HG03039 (cell line): Measurements from ENCODE around the gene TTLL12.

Experiments
- ATAC-seq: cut with Tn5 transposase; IDR thresholded peaks from one replicate; pipeline ENCODE4 v1.9.1; 2021; ENCODE audit warnings: mild to moderate bottlenecking, moderate library complexity; ENCODE audit not compliant: unreplicated experiment

Gene TTLL12

GRCh38 chr22:43174941-43175531 lies 11.9 kb downstream of the TTLL12 start:
- ATAC-seq, result no peak

DNA sequence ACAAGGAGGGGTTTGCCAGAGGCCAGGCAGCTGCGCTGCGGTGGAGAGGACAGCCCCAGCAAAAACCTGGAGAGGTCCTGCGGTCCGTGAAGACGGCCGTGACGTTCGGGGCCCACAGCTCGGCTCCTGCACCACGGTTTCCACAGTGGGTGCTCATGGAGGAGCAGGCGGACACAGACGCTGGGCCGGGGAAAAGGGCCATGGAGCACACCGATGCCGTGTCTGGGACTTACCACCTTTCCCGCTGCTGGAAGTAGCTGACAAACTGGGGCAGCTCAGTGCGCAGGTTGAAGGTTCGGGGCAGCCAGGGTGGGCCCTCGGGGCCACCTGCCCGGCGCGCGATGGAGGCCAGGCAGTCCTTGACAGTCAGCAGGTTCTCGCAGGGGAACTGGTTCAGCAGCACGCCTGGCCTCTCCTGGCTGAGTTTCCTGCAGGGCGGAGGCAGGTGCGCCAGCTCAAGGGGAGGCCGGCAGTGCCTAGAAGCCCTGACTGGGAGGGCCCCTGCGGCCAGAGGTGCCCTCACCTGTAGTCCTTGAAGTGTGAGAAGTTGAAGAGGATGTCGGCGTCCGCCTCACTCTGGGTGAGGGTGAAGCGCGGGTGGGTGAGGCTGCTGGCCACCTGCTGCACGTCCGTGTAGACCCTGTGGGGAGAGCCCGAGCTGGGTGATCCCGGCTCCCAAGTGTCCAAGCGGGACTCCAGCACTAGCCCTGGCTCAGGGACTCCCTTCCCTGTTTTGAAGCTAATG lies 12.8 kb downstream of the TTLL12 start:
- ATAC-seq, result no peak

- no peak for ATAC-seq
These were observed 13.4 kb downstream of the TTLL12 start for GRCh38 chr22:43173566-43173965.

GRCh38 chr22:43172191-43172590 lies 14.7 kb downstream of the TTLL12 start:
- no peak for ATAC-seq

DNA sequence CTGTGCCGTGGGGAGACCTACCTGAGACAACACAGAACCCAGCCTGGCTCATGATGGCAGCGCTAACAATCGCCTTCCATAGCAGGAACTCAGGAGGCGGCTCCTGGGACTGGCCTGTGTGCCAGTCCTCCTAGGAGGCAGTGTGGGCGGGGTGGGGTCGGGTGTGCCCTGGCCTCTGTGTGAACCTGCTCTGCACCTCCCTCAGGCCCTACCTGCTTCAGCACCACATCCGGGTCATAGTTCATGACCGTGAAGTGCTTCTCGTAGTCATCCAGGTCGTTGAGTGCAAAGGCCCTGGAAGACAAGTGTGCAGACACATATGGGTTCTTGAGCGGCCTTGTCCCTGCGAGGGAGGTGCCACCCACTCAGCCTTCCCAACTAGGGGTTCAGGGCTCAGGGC lies 15.3 kb downstream of the TTLL12 start:
- no peak for ATAC-seq

- no peak for ATAC-seq
These were observed 15.9 kb downstream of the TTLL12 start for GRCh38 chr22:43171019-43171491.

DNA sequence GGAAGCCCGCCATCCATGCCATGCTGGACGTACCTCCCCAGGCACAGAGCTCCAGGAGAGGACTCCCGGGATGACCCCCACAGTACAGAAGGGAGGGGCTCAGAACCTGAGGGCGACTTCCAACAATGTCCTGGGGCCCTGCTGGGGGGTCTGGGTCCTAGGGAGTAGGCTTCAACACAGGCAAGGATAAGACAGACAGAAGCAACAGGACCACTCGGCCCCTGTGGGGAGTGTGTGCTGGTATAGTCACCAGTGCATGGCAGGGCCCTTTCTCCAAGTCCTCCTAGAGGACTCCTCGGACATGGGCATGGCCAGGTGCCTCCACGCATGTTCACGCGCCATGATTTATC lies 16.8 kb downstream of the TTLL12 start:
- no peak for ATAC-seq

DNA sequence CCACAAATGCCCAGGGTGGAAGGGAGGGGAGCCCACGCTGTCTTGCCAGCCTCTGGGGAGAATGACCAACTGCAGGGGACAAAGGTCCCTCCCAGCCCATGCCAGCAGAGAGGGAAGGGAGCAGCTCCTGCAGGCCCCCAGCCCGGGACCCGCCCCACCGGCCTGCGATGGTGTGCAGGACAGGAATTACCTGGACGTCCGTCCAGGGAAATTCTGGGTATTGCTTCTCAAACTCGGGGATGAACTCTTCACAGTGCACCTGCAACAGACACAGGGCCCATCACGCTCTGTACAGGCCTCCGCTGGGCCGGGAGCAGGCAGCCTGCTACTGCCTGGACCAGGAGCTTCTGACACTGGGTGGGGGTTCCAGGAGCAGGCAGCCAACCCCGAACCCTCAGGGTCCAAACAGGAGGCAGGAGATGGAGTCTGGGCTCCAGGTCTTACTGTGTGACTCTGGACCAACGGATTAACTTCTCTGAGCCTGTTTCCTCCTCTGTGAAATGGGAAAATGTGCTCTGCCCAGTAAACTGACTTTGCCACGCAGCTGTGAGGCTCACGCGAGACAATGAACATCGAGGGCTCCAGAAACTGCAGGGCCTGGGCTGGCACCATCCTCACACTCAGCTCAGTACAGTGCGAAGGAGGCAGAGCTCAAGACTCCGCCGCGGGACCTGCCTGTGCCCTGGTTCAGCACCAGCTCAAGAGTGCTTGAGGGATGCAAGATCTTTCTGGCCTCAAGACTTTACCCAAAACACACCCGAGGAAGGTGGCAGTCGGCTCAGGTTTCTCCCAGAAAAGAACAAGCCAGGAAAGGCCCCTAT lies 17.4 kb downstream of the TTLL12 start:
- no peak for ATAC-seq

- ATAC-seq, result no peak
These were observed 18.2 kb downstream of the TTLL12 start for GRCh38 chr22:43168471-43169309.

- ATAC-seq, result no peak
These were observed 19.8 kb downstream of the TTLL12 start for GRCh38 chr22:43167001-43167589.

DNA sequence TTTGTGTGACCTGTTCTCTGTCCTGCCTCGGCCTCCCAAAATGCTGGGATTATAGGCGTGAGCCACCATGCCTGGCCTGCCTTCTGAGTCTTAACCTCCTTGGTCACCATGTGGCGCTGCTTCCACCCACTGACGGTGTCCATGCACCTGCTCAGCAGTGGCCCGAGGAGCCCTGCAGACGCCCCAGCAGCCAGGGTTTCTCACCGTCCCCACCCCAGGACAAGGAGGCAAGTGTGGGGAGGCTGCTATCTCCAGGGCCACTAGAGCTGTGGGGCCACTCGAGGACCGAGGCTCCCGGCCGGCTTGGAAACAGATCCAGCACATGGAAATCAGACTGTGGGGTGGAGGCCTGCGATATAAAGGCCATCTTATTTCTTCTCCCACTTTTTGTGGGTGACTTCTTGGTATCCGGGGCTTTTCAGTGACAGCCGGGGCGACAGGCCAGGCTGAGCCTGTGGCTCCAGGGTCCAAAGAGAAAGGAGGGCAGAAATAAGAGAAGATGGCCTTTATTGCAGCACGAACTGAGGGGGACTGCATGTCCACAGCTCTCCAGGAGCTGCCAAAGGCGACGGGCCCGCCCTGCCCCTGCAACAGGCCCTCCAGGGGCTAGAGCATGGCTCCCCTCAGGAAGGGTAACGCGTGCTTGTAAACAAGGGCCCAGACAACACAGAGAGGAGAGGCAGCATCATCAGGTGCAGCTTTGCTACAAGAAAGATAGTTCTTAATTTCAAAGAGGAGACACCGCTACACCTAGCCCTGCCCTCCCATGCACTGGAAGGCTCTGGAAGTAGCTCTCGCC lies 20.6 kb downstream of the TTLL12 start:
- no peak for ATAC-seq

- no peak for ATAC-seq
These were observed 22.3 kb downstream of the TTLL12 start for GRCh38 chr22:43164636-43165035.

DNA sequence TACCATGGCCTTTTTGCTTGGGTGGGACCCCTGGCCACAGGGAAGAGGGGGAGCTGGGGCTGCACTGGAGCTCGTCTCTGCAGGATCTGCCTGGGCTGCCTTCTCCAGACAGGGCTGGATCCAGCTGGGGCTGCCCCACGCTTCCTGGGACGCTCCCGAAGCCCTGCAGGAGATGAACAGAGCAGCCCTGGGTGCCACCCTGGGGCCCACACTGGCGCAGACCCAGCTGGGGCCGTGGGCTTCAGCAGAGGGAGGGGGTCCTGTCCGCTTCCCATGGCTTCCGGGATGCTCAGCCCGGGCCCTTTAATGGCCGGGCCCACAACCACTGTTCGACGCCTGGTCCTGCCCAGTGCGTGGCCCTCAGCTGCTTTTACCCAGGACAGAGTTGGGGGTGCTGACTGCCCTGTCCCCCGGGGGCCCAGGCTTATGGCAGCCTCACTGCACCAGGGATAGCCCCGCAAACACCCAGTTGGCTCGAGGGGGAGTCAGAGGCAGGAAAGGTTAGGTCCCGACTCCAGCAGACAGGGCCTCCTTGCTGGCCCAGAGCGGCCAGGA lies 23.6 kb downstream of the TTLL12 start:
- ATAC-seq, result no peak

DNA sequence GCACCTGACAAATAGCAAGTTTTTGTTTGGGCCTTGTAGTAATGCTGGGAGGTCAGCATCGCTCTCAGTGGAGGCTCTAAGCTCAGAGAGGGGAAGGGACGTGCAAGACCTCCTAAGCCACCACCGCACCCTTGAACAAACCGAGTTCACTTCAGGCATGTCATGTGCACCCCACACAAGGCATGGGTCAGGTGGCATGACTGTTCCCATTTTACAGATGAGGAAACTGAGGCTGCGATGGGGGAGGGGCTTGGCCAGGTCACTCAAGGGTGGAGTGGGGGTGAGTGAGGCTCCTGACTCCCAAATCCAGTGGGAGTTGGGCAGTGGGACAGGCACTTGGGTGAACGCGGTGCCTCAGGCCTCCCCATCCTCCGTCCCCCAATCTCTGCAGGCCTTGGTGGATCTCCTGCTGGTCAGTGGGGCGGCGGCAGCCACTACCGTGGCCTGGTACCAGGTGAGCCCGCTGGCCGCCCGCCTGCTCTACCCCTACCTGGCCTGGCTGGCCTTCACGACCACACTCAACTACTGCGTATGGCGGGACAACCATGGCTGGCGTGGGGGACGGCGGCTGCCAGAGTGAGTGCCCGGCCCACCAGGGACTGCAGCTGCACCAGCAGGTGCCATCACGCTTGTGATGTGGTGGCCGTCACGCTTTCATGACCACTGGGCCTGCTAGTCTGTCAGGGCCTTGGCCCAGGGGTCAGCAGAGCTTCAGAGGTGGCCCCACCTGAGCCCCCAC lies 24.4 kb downstream of the TTLL12 start:
- no peak for ATAC-seq

DNA sequence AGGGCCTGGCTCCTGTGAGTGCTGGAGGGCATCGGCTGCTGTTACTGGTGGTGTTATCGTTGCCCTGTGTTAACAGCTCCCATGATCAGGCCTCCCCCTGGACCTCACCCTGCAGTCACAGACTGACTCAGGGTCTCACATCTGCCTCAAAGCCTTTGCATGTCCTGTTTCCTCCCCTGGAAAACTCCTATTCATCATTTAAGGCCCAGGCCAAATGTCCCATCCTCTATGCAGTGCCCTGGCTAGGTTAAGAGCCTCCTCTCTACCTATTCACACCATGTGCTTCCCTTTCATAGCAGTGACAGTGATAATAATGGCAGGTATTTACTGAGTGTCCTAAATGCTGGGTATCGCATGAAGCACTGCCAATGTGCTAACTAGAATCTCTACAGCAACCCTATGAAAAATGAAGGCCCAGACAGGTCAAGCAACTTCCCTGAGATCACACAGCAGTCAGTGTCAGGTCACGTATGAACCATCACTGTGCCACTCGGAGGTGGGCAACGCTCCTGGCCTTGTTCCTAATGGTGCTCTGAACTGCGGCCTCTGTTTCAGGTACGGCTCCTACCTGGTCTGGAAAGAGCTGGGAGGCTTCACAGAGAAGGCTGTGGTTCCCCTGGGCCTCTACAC lies 26.3 kb downstream of the TTLL12 start:
- ATAC-seq, result no peak

DNA sequence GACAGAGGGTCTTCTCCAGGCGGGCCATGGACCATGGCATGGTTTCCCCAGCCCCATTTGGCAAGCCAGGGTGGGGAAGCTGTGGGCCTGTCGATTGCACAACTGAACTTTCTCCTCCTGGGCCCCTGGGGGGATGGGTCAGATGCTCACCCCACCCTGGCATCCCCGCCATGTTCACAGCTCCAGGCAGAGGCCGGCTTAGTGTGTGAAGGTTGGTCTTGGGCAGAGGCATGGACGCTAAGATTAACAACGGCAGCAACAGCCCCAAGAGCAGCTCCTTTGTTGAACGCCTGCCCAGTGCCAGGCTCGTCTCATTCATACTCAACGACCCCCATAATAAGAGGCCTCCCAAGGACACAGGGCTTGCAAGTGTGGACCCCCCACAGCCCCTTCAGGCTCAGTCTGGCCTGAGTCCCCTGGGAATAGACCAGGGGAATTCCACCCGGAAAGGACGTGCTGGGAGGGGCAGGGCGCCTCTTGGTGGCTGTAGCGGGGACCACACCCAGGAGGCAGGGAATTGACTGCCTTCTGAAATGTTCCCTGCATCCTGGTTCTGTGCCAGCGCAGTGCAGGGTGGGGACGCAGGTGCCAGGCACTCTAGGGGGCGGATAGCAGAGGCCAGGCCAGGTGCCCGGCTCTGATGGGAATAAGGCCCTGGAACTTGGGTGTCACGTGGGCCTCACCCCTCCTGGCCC lies 27.3 kb downstream of the TTLL12 start:
- ATAC-seq, result no peak

DNA sequence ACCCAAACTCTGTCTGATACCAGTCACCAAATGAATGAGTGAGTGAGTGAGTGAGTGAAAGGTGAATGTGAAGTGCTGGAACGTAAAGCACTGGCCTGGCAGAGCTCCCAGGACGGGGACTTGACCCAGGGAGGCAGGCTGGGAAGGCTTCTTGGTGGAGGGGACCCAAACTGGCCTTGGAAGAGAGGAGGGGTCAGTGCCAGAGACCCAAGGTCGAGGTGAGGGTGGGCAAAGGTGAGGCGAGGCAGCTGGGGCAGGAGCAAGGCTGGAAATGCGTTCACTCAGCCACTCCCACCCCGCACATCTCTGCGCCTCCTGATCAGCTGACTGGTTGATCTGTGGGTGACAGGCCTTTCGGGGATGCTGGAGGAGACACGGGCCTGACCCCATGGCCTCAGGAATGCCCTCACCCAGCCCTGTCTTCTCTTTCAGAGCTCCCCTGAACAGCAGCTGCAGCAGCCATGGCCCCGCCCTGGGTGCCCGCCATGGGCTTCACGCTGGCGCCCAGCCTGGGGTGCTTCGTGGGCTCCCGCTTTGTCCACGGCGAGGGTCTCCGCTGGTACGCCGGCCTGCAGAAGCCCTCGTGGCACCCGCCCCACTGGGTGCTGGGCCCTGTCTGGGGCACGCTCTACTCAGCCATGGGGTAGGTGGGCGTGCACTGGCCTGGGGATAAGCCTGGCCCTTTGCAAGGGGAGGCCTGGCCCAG lies 28.0 kb downstream of the TTLL12 start:
- no peak for ATAC-seq
